H9 (cell line): ENCODE measurements around the gene HBS1L. TPM values are rescaled to one million over a fixed set of nuclear protein-coding genes. Genes with fewer than 3 reads are reported as not detected.

Experiments
- DNase-seq: peaks from one replicate; pipeline ENCODE4 v3.0.0-alpha.2; 2017
- H2AFZ ChIP-seq: one replicate; pipeline ENCODE4 v1.6.1; 2013; ENCODE audit warnings: mild to moderate bottlenecking, low read length, control low read depth, moderate library complexity
- H2AK5ac ChIP-seq: 2 replicates; pipeline ENCODE4 v1.6.1; 2013; ENCODE audit warnings: low read length, control low read depth, mixed read lengths; ENCODE audit not compliant: insufficient read length
- H2BK120ac ChIP-seq: one replicate; pipeline ENCODE4 v1.6.1; 2013; ENCODE audit warnings: low read depth, mild to moderate bottlenecking, low read length, control low read depth, inconsistent platforms; ENCODE audit not compliant: poor library complexity, severe bottlenecking
- H2BK12ac ChIP-seq: 2 replicates; pipeline ENCODE4 v1.6.1; 2013; ENCODE audit warnings: low read length, control low read depth, mixed read lengths, low read depth; ENCODE audit not compliant: insufficient read length
- H2BK15ac ChIP-seq: 2 replicates; pipeline ENCODE4 v1.6.1; 2013; ENCODE audit warnings: low read depth, low read length, control low read depth
- H2BK20ac ChIP-seq: one replicate; pipeline ENCODE4 v1.6.1; 2013; ENCODE audit warnings: low read depth, mild to moderate bottlenecking, low read length, control low read depth, inconsistent platforms; ENCODE audit not compliant: poor library complexity, severe bottlenecking
- H2BK5ac ChIP-seq: 2 replicates; pipeline ENCODE4 v1.6.1; 2013; ENCODE audit warnings: low read length, control low read depth, mixed read lengths; ENCODE audit not compliant: insufficient read length
- H3K14ac ChIP-seq: 2 replicates; pipeline ENCODE4 v1.6.1; 2013; ENCODE audit warnings: low read length, control low read depth; ENCODE audit not compliant: insufficient read depth
- H3K18ac ChIP-seq: 2 replicates; pipeline ENCODE4 v1.6.1; 2013; ENCODE audit warnings: low read depth, mild to moderate bottlenecking, mixed read lengths, low read length, control low read depth; ENCODE audit not compliant: insufficient read length
- H3K23ac ChIP-seq: 2 replicates; pipeline ENCODE4 v1.6.1; 2013; ENCODE audit warnings: low read length, control low read depth, mixed read lengths, low read depth; ENCODE audit not compliant: insufficient read length
- H3K23me2 ChIP-seq: 2 replicates; pipeline ENCODE4 v1.6.1; 2013; ENCODE audit warnings: low read depth, mild to moderate bottlenecking, mixed read lengths, low read length, control low read depth; ENCODE audit not compliant: insufficient read length, poor library complexity, severe bottlenecking
- H3K27ac ChIP-seq: 2 replicates; pipeline ENCODE4 v1.5.1; 2013; ENCODE audit warnings: low read length, control low read depth, mixed read lengths, low read depth; ENCODE audit not compliant: insufficient read length
- H3K27me3 ChIP-seq: 2 replicates; pipeline ENCODE4 v1.6.1; 2013; ENCODE audit warnings: low read length, control low read depth, inconsistent platforms; ENCODE audit not compliant: insufficient read depth
- H3K4ac ChIP-seq: 2 replicates; pipeline ENCODE4 v1.6.1; 2013; ENCODE audit warnings: low read depth, mild to moderate bottlenecking, control low read depth, inconsistent platforms, low read length, moderate library complexity
- H3K4me1 ChIP-seq: 2 replicates; pipeline ENCODE4 v1.6.1; 2013; ENCODE audit warnings: low read length, control low read depth, inconsistent platforms; ENCODE audit not compliant: insufficient read depth
- H3K4me2 ChIP-seq: 2 replicates; pipeline ENCODE4 v1.6.1; 2013; ENCODE audit warnings: low read length, control low read depth, mixed read lengths; ENCODE audit not compliant: insufficient read length, insufficient read depth
- H3K56ac ChIP-seq: 2 replicates; pipeline ENCODE4 v1.6.1; 2013; ENCODE audit warnings: low read depth, mild to moderate bottlenecking, mixed read lengths, low read length, control low read depth; ENCODE audit not compliant: insufficient read length
- H3K79me1 ChIP-seq: 2 replicates; pipeline ENCODE4 v1.6.1; 2013; ENCODE audit warnings: low read depth, mild to moderate bottlenecking, moderate library complexity, low read length, control low read depth, inconsistent platforms; ENCODE audit not compliant: insufficient read depth, poor library complexity, severe bottlenecking
- H3K79me2 ChIP-seq: 2 replicates; pipeline ENCODE4 v1.6.1; 2013; ENCODE audit warnings: low read length, control low read depth, inconsistent platforms; ENCODE audit not compliant: insufficient read depth
- H3K9ac ChIP-seq: 2 replicates; pipeline ENCODE4 v1.6.1; 2013; ENCODE audit warnings: low read length, control low read depth, mixed read lengths; ENCODE audit not compliant: insufficient read length; ENCODE audit errors: extremely low read depth
- H3K9me3 ChIP-seq: one replicate; pipeline ENCODE4 v1.6.1; 2013; ENCODE audit warnings: low read depth, low read length, inconsistent platforms; ENCODE audit not compliant: control insufficient read depth
- H3T11ph ChIP-seq: one replicate; pipeline ENCODE4 v1.6.1; 2013; ENCODE audit warnings: mild to moderate bottlenecking, low read length, control low read depth, inconsistent platforms
- H4K20me1 ChIP-seq: one replicate; pipeline ENCODE4 v1.6.1; 2013; ENCODE audit not compliant: control insufficient read depth, insufficient read length, insufficient read depth
- H4K5ac ChIP-seq: 2 replicates; pipeline ENCODE4 v1.6.1; 2013; ENCODE audit warnings: low read depth, mild to moderate bottlenecking, mixed read lengths, low read length, control low read depth; ENCODE audit not compliant: insufficient read length
- H4K8ac ChIP-seq: replicated peaks from 2 replicates; pipeline ENCODE4 v1.6.1; 2013; ENCODE audit warnings: low read length, control low read depth, mixed read lengths, low read depth; ENCODE audit not compliant: insufficient read length
- H4K91ac ChIP-seq: 2 replicates; pipeline ENCODE4 v1.6.1; 2013; ENCODE audit warnings: low read depth, mild to moderate bottlenecking, moderate library complexity, mixed read lengths, low read length, control low read depth; ENCODE audit not compliant: insufficient read length
- H3K27ac Mint-ChIP-seq, 3 experiments: 2 replicates in 2 of 3; 3 replicates in 1 of 3; pipeline ENCODE4 v1.8.0; 2020 to 2021; ENCODE audit warnings: mixed read lengths in 3 of 3, mild to moderate bottlenecking in 1 of 3, moderate library complexity in 1 of 3
- H3K27me3 Mint-ChIP-seq: 2 replicates; pipeline ENCODE4 v1.8.0; 2021; ENCODE audit warnings: low read depth, mild to moderate bottlenecking, moderate library complexity, mixed read lengths
- H3K36me3 Mint-ChIP-seq, 3 experiments: 2 replicates in 2 of 3; 3 replicates in 1 of 3; pipeline ENCODE4 v1.8.0; 2020 to 2021; ENCODE audit warnings: low read depth in 3 of 3, mixed read lengths in 3 of 3; ENCODE audit not compliant: insufficient read depth in 1 of 3
- H3K4me1 Mint-ChIP-seq, 2 experiments: 2 replicates each; pipeline ENCODE4 v1.8.0; 2020; ENCODE audit warnings: mixed read lengths in 2 of 2
- H3K4me3 Mint-ChIP-seq, 2 experiments: 2 replicates in 1 of 2; 3 replicates in 1 of 2; pipeline ENCODE4 v1.8.0; 2020 to 2021; ENCODE audit warnings: mild to moderate bottlenecking in 2 of 2, mixed read lengths in 2 of 2, moderate library complexity in 1 of 2
- H3K9me3 Mint-ChIP-seq, 2 experiments: 2 replicates in 1 of 2; 3 replicates in 1 of 2; pipeline ENCODE4 v1.8.0; 2020; ENCODE audit warnings: mild to moderate bottlenecking in 2 of 2, mixed read lengths in 2 of 2, moderate library complexity in 1 of 2
- CTCF ChIP-seq: fragments of 200-600 bp; sonication (generic); conservative IDR thresholded peaks from 3 replicates; pipeline ENCODE4 v1.8.0; 2021; ENCODE audit warnings: antibody characterized with exemption, mild to moderate bottlenecking
- WGBS: extraction: QIAGEN DNeasy Blood & Tissue Kit; methylation state at CpG from one replicate; pipeline ENCODE4 v1.1.7; 2013; ENCODE audit warnings: missing lambda C conversion rate, low lambda C conversion rate, mixed read lengths; ENCODE audit not compliant: insufficient read length; ENCODE audit errors: extremely low coverage; 5-methylcytosine and 5-hydroxymethylcytosine counted together
- total RNA-seq: library from RNA; stranded (reverse); gene quantifications from 2 replicates; pipeline ENCODE4 v1.2.1, GENCODE V29; 2021

The HBS1L gene
- total RNA-seq, 1 experiment from 2014 or later = 110 TPM

DNA sequence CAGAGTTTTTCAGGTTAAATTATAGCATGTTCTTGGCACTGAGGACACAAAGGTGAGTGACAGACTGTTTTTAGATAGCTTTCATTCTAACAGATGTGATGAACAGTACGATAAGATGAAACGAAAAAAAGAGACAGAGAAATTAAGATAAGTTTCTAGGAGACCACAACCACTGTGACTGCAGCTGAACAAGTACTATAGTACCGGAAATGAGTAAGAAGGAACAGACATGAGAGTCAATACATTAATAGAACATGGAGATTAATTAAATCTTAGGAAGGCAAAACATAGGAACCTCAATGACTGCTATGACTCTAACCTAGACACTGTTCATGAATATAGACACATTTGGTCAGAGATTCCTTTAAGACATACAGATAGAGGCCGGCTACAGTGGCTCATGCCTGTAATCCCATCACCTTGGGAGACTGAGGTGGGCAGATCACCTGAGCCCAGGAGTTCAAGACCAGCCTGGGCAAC lies 40.2 kb downstream of the HBS1L start:
- Histone ChIP-seq H2BK12ac (no peak overlapping the region), H4K20me1 (no peaks in the 10 kb centered on the region)

More for the DNA sequence above, 40.2 kb downstream of the HBS1L start:
- no peaks in the 10 kb centered on the region for H3K27me3 Mint-ChIP-seq
- no peak for TF ChIP-seq CTCF
- no peaks in the 10 kb centered on the region for H3K9me3 Mint-ChIP-seq
- H3K4me1 ChIP-seq = no peaks in the 10 kb centered on the region
- H2BK15ac ChIP-seq = no peak overlapping the region
- no peak overlapping the region for H3K27ac ChIP-seq
- no peak overlapping the region for H3K56ac ChIP-seq
- H3K36me3 Mint-ChIP-seq = no peaks in the 10 kb centered on the region; a peak in 1 of 7 replicates
- no peak overlapping the region for H2AK5ac ChIP-seq
- no peaks in the 10 kb centered on the region for H3K23me2 ChIP-seq
- no peak overlapping the region for H2BK5ac ChIP-seq
- H2AFZ ChIP-seq = no peak overlapping the region
- H3T11ph ChIP-seq = no peak overlapping the region
- H3K79me2 ChIP-seq = no peaks in the 10 kb centered on the region
- H3K4ac ChIP-seq = no peak overlapping the region
- H3K4me2 ChIP-seq = no peak overlapping the region
- no peak overlapping the region for H2BK20ac ChIP-seq
- no peak for DNase-seq
- H3K79me1 ChIP-seq = no peaks in the 10 kb centered on the region
- H3K23ac ChIP-seq = no peak overlapping the region
- no CpG with 5 or more reads among the region's 4 CpGs for WGBS
- 0 out of 7 replicates have a peak overlapping the region, but pooled peaks of 1 of the 3 experiments have one; percentile 6 for H3K27ac Mint-ChIP-seq
- no peak overlapping the region for H2BK120ac ChIP-seq
- no peak overlapping the region for H4K5ac ChIP-seq
- peaks cover 0 to 6% of the 10 kb centered on the region in 2 experiments; a peak in 1 of 4 replicates for H3K4me1 Mint-ChIP-seq
- no peaks in the 10 kb centered on the region for H3K9me3 ChIP-seq
- H3K27me3 ChIP-seq = no peaks in the 10 kb centered on the region
- no peak overlapping the region for H3K14ac ChIP-seq
- H3K4me3 Mint-ChIP-seq = no peak overlapping the region
- H4K91ac ChIP-seq = no peak overlapping the region
- H4K8ac ChIP-seq = no peak overlapping the region
- H3K9ac ChIP-seq = no peak overlapping the region
- H3K18ac ChIP-seq = no peak overlapping the region
